Panc1 (cell line): ENCODE data around the gene DTHD1. TPM values are rescaled to one million over a fixed set of nuclear protein-coding genes. Genes with fewer than 3 reads are reported as not detected.

ENCODE experiments used
- ATAC-seq: fragments of 200-7000 bp; cut with Tn5 transposase; 2 replicates; pipeline ENCODE4 v1.9.1; 2020; ENCODE audit warnings: mild to moderate bottlenecking, moderate library complexity
- BruUV-seq: library from RNA; stranded (reverse); fragments of 400-500 nt; replicated peaks from 2 replicates; lab custom pipeline; 2021; lab: Mats Ljungman, UMichigan
- CTCF ChIA-PET: fragments of 300-600 bp; sonication (Branson Sonifier 250); formaldehyde crosslinking; loops from one replicate; lab custom pipeline; 2022; ENCODE audit warnings: antibody characterized with exemption; lab: Charles Lee
- POLR2A ChIA-PET: fragments of 300-600 bp; sonication (Branson Sonifier 250); formaldehyde crosslinking; loops from one replicate; lab custom pipeline; 2022; ENCODE audit warnings: antibody characterized with exemption; lab: Charles Lee
- DNase-seq: peaks from one replicate; pipeline ENCODE4 v3.0.0-alpha.2; 2010; ENCODE audit warnings: low read depth, low spot score
- H3K27ac ChIP-seq: 2 replicates; pipeline ENCODE4 v1.5.1; 2011; ENCODE audit warnings: mild to moderate bottlenecking, low read length, inconsistent platforms
- H3K27me3 ChIP-seq: fragments of 200-500 bp; sonication (Bioruptor generic); 2 replicates; pipeline ENCODE4 v1.6.0; 2014; ENCODE audit warnings: low read length, inconsistent platforms; ENCODE audit not compliant: control insufficient read depth, insufficient read depth
- H3K36me3 ChIP-seq: fragments of 200-500 bp; sonication (Bioruptor generic); 2 replicates; pipeline ENCODE4 v1.5.1; 2014; ENCODE audit warnings: inconsistent platforms, mild to moderate bottlenecking, low read length, moderate library complexity; ENCODE audit not compliant: control insufficient read depth, insufficient read depth
- H3K4me1 ChIP-seq: 2 replicates; pipeline ENCODE4 v1.5.1; 2011; ENCODE audit warnings: inconsistent platforms, mild to moderate bottlenecking, low read length, moderate library complexity; ENCODE audit not compliant: control insufficient read depth, insufficient read depth
- H3K4me3 ChIP-seq, 2 experiments: 2 replicates each; pipeline ENCODE4 v1.5.1; 2011 to 2012; ENCODE audit warnings: low read depth in 2 of 2, low read length in 2 of 2, mild to moderate bottlenecking in 2 of 2, inconsistent platforms in 1 of 2, moderate library complexity in 1 of 2
- H3K9me3 ChIP-seq: fragments of 200-500 bp; sonication (Bioruptor generic); 2 replicates; pipeline ENCODE4 v1.5.1; 2014; ENCODE audit warnings: low read depth, mild to moderate bottlenecking, inconsistent platforms, low read length, moderate library complexity; ENCODE audit not compliant: control insufficient read depth, insufficient read depth
- POLR2AphosphoS5 ChIP-seq: IDR thresholded peaks from 2 replicates; pipeline ENCODE4 v1.6.1; 2012; ENCODE audit warnings: mild to moderate bottlenecking, low read depth, low read length, moderate library complexity
- SIN3A ChIP-seq: IDR thresholded peaks from 2 replicates; pipeline ENCODE4 v1.6.1; 2012; ENCODE audit warnings: low read depth, mild to moderate bottlenecking, low read length, moderate library complexity, borderline replicate concordance; ENCODE audit not compliant: insufficient read depth
- TCF7L2 ChIP-seq: IDR thresholded peaks from 2 replicates; pipeline ENCODE4 v1.6.1; 2011; ENCODE audit warnings: mild to moderate bottlenecking, low read depth, low read length, inconsistent platforms
- in situ Hi-C: cut with HindIII; loops from 2 replicates; pipeline ENCODE4 v1.10.0; 2016; ENCODE audit warnings: low sequenced_read_pairs, low pct_unique_long_range_greater_than_20kb
- intact Hi-C: fragments of 100-400 bp; cut with micrococcal nuclease; formaldehyde crosslinking; loops from one replicate; pipeline ENCODE4 v1.10.0; 2022; ENCODE audit not compliant: unreplicated experiment
- total RNA-seq: library from RNA; stranded (reverse); gene quantifications from one replicate; pipeline ENCODE4 v1.2.1, GENCODE V29; 2021; ENCODE audit not compliant: unreplicated experiment
- TF ChIP-seq, protein P1 (sequence below): fragments of 450-650 bp; IDR thresholded peaks from 2 replicates; pipeline ENCODE4 v1.5.1; 2017; ENCODE audit warnings: mild to moderate bottlenecking
- TF ChIP-seq, protein P2 (sequence below), 2 experiments: IDR thresholded peaks; 2 replicates each; pipeline ENCODE4 v1.6.1; 2011 to 2012; ENCODE audit warnings: low read depth in 2 of 2, control low read depth in 1 of 2, low read length in 1 of 2, mild to moderate bottlenecking in 1 of 2, moderate library complexity in 1 of 2; ENCODE audit not compliant: insufficient read depth in 1 of 2

Gene DTHD1
- total RNA-seq, 1 experiment from 2014 or later = not detected

DNA sequence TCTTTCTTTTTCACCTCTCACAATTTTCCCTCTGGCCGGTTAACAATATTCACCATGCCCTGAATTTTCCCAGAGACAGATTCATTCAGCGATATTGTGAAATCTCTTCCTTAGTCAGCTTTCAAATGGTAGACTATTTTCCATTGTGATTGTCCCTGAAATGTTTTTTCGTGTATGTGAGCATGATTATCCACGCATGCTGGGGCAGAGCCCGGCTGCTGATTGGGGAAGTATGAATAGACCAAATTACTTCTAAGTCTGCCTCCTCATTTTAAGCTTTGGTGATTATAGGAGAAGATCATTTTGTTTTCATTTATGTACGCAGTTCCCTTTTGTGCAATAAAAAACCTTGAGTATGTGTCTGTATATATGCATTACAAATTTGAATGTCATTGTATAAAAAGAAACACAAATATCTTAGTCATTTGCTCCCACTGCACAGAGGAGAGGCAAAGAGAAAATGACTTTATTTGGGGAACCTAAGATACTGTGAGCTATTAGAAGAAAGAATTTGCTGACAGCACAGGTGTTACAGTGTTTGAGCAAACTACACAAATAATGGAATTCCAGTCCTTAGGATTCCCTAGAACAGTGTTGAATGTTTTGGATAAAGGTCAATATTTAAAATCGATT, 11.3 kb downstream of the DTHD1 start:
- no TSS peak for BruUV-seq
- intact Hi-C loops = no loop called here

DNA sequence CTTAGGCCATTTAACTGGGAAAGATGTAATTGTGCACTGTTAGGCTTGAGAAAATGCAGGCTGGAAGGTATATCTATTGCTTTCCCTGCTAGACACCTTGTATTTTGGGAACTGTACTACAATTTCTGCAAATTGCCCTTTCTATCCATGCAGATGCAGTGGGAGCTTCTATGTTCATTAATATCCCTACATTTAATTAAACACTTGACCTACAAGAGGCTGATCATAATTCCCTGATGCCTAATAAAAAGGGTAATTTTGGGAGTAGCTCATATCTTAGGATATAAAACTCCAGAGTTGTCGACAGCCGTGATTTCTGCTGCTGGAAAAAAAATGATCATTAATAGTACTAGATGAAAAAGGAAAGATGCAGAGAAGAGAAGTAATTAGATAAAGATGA, 19.7 kb downstream of the DTHD1 start:
- no peaks in the 10 kb centered on the region for H3K4me1 ChIP-seq
- H3K27ac ChIP-seq = no peak overlapping the region
- ATAC-seq (no peak), DNase-seq (no peak)
- no peaks in the 10 kb centered on the region for H3K27me3 ChIP-seq
- intact Hi-C loops = no loop called here
- POLR2A ChIA-PET = no interaction called here
- no peak overlapping the region for H3K4me3 ChIP-seq
- no peaks in the 10 kb centered on the region for H3K9me3 ChIP-seq
- CTCF ChIA-PET = no interaction called here
- in situ Hi-C loops = no loop called here
- TF ChIP-seq, protein P1, sequence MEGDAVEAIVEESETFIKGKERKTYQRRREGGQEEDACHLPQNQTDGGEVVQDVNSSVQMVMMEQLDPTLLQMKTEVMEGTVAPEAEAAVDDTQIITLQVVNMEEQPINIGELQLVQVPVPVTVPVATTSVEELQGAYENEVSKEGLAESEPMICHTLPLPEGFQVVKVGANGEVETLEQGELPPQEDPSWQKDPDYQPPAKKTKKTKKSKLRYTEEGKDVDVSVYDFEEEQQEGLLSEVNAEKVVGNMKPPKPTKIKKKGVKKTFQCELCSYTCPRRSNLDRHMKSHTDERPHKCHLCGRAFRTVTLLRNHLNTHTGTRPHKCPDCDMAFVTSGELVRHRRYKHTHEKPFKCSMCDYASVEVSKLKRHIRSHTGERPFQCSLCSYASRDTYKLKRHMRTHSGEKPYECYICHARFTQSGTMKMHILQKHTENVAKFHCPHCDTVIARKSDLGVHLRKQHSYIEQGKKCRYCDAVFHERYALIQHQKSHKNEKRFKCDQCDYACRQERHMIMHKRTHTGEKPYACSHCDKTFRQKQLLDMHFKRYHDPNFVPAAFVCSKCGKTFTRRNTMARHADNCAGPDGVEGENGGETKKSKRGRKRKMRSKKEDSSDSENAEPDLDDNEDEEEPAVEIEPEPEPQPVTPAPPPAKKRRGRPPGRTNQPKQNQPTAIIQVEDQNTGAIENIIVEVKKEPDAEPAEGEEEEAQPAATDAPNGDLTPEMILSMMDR = no peak
- TF ChIP-seq, protein P2, sequence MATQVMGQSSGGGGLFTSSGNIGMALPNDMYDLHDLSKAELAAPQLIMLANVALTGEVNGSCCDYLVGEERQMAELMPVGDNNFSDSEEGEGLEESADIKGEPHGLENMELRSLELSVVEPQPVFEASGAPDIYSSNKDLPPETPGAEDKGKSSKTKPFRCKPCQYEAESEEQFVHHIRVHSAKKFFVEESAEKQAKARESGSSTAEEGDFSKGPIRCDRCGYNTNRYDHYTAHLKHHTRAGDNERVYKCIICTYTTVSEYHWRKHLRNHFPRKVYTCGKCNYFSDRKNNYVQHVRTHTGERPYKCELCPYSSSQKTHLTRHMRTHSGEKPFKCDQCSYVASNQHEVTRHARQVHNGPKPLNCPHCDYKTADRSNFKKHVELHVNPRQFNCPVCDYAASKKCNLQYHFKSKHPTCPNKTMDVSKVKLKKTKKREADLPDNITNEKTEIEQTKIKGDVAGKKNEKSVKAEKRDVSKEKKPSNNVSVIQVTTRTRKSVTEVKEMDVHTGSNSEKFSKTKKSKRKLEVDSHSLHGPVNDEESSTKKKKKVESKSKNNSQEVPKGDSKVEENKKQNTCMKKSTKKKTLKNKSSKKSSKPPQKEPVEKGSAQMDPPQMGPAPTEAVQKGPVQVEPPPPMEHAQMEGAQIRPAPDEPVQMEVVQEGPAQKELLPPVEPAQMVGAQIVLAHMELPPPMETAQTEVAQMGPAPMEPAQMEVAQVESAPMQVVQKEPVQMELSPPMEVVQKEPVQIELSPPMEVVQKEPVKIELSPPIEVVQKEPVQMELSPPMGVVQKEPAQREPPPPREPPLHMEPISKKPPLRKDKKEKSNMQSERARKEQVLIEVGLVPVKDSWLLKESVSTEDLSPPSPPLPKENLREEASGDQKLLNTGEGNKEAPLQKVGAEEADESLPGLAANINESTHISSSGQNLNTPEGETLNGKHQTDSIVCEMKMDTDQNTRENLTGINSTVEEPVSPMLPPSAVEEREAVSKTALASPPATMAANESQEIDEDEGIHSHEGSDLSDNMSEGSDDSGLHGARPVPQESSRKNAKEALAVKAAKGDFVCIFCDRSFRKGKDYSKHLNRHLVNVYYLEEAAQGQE (IDR thresholded peaks at IDR 0.05; ENCODE audit: insufficient read depth in 1 of 2, low read depth in 2 of 2, low read length in 1 of 2) = no peak
- TF ChIP-seq TCF7L2 = no peak
- no peak for TF ChIP-seq SIN3A
- no peak for TF ChIP-seq POLR2AphosphoS5
- BruUV-seq = no TSS peak
- no peaks in the 10 kb centered on the region for H3K36me3 ChIP-seq

More for the DNA sequence above, 11.3 kb downstream of the DTHD1 start:
- no peak for TF ChIP-seq POLR2AphosphoS5
- TF ChIP-seq, protein P1 = no peak
- TF ChIP-seq, protein P2 (IDR thresholded peaks at IDR 0.05; ENCODE audit: insufficient read depth in 1 of 2, low read depth in 2 of 2, low read length in 1 of 2) = no peak
- no peak for TF ChIP-seq SIN3A
- TF ChIP-seq TCF7L2 = no peak
- no peaks in the 10 kb centered on the region for H3K36me3 ChIP-seq
- no peak overlapping the region for H3K27ac ChIP-seq
- H3K27me3 ChIP-seq = no peaks in the 10 kb centered on the region
- in situ Hi-C loops = no loop called here
- DNase-seq = no peak
- ATAC-seq = no peak
- ChIA-PET POLR2A (no interaction called here), CTCF (no interaction called here)
- H3K9me3 ChIP-seq = no peaks in the 10 kb centered on the region
- H3K4me3 ChIP-seq = no peak overlapping the region
- H3K4me1 ChIP-seq = no peaks in the 10 kb centered on the region
